Measurements from ENCODE around the gene GGT7.
"Not testable (repeated sequence)": the region's sequence is repeated elsewhere in the genome, so short reads cannot be mapped to it uniquely, and the experiment has no call there.

The GGT7 gene

DNA sequence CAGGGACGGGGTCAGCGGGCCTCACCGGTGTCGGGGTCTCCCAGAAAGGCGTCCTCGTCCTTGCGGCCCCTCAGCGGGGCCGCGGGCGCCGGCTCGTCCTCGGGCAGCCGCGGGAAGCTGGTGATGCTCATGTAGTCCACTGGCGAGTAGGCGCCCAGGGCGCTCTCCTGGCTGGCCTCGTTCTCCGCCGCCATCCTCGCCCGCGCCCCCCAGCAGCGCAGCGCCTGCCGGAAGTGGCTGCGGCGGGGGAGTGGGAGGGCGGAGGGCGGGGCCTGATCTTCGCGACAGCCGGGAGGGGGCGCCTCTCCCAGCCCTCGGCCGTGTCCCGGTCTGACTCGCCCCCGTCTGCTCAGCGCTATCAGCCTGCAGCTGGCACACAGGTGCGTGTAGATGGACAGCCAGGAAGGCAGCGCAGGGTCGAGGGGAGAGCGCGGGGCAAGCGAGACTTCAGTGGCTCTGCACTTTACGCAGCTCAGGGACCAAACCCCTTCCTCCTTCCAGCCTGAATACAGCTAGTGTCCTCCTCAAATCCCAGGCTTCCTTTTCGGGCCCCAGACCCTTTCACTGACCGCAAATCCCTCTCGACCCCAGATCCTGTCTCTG lies at the start of gene GGT7:
TSS of gene GGT7 (minus strand) at position 235 of the 603 bp plus-strand sequence. CDS start at position 194, 41 bp downstream.
- peak; percentile 76 to 85 (median 84) for DNase-seq (ENCODE audit: low read depth in 2 of 3, low spot score in 1 of 3)

- DNase-seq (ENCODE audit: low read depth in 2 of 3, low spot score in 1 of 3), result no peak
Measured at GRCh38 chr20:34921436-34921835, 48.8 kb upstream of the GGT7 start.

DNA sequence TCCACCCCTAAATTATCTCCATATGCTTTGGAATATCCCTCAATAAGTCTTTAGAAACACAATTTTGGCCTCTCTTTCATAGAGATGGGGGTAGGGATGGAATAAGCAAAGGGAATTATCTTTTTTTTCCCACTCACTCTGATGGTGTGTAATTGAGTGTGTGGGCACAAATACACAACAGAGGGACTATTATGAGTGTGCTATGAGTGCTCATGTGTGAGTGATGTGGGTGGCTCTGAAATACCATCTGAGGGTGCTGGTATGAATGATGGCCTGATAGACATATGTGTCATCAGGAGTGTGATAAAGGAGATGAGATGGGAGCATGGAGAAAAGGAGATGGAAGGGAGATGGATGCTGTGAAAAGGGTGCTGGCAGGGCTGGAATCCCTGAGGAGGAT lies 47.4 kb upstream of the GGT7 start:
- DNase-seq (ENCODE audit: low read depth in 2 of 3, low spot score in 1 of 3), result peak in 1 of 3 donors; percentile 10

- DNase-seq (ENCODE audit: low read depth in 2 of 3, low spot score in 1 of 3), result no peak
Measured at GRCh38 chr20:34916774-34917354, 44.2 kb upstream of the GGT7 start.

DNA sequence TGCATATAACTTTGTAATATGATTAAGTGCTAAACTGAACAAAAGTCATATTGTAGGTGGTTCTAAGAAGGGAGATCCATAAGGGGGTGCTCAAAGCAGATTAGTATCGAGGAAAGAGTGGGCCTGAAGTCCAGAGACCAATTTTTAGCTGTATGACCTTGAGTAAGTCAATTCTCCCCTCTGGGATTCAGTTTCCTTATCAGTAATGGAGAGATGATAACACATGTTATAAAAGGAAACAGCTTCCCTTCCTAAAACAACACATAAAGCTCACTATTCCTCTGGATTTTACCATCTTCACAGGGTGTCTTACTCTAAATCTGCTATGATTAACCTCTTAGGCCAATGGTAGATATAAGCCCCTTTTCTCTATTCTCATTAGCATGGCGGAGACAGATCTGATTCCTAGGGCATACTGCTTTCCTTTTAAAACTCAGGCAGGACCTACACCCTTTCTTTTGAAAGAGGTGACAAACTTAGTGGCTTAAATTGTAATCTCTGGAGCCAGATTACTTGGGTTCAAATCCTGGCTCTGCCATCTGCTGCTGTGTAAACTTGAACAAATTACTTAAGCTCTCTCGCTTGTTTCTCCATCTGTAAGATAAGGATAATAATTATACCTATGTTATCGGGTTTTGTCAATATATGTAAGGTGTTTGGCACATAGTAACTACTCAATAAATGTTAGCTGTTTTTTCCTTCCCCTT lies 43.2 kb upstream of the GGT7 start:
- DNase-seq (ENCODE audit: low read depth in 2 of 3, low spot score in 1 of 3), result no peak

DNA sequence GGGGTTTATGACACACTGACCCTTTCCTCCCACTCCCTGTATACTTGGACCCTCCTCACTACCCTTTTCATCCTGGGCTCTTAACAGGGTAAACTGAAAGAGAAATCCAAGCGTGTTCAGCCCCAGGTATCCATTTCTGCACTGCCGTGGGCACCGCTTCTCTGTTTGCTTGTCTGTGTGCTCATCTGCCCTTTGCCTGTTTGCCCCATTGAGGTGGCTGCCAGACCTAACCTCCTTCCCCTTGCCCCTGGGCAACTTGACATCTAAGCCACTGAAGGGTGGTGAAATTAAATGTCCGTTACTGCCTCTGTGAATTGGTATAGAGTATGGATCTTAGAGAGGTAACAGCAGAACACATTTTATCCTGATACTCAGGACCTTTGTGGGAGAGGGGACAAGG lies 42.5 kb upstream of the GGT7 start:
- DNase-seq (ENCODE audit: low read depth in 2 of 3, low spot score in 1 of 3), result no peak

DNA sequence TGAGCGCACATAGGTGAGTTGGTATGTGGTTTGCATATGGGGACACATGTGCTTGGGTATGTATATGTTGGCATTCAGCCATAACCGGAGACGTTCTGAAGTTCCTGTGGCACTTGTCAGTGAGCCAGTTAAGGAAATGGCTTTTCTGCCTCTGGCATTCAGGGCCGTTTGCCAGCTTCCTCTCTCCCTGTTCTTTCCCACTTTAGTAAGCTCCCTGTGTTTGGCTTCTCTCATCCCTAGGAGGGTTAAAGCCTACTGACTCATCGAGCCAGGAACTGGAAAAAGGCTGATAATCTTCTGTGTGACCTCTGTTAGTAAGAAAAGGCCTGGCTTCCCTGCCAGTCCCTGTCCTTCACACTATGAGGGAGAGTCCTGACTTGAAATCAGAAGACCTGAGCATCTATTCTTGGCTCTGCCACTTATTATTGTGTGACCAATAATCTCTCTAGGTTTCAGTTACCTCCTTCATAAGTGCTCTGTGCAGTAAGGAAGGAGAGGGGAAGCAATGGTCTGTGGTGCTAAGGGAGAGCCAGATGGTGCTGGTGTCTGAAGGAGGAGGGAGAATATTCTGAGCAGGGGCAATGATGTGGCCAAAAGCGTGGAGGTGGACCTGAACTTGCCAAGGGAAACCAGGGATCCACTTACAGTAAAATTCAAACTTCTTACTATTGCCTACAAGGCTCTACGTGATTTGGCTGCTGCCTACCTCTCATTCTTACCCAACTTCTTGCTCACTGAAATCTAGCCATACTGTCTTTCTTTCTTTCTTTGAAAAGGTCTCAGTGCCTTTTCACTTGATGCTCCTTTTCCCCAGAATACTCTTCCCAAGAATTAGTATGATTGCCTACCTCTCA lies 35.2 kb upstream of the GGT7 start:
- DNase-seq (ENCODE audit: low read depth in 2 of 3, low spot score in 1 of 3), result no peak

- DNase-seq (ENCODE audit: low read depth in 2 of 3, low spot score in 1 of 3), result no peak
Measured at GRCh38 chr20:34904202-34904621, 31.6 kb upstream of the GGT7 start.

DNA sequence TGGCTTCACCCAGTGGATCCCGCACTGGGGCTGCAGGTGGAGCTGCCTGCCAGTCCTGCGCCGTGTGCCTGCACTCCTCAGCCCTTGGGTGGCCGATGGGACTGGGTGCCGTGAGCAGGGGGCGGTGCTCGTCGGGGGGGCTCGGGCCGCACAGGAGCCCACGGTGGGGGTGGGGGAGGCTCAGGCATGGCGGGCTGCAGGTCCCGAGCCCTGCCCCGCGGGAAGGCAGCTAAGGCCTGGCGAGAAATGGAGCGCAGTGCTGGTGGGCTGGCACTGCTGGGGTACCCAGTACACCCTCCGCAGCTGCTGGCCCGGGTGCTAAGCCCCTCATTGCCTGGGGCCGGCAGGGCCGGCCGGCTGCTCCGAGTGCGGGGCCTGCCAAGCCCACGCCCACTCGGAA lies 26.1 kb upstream of the GGT7 start:
- DNase-seq (ENCODE audit: low read depth in 2 of 3, low spot score in 1 of 3), result not testable (repeated sequence)

- not testable (repeated sequence) for DNase-seq (ENCODE audit: low read depth in 2 of 3, low spot score in 1 of 3)
Measured at GRCh38 chr20:34898129-34898528, 25.5 kb upstream of the GGT7 start.

DNA sequence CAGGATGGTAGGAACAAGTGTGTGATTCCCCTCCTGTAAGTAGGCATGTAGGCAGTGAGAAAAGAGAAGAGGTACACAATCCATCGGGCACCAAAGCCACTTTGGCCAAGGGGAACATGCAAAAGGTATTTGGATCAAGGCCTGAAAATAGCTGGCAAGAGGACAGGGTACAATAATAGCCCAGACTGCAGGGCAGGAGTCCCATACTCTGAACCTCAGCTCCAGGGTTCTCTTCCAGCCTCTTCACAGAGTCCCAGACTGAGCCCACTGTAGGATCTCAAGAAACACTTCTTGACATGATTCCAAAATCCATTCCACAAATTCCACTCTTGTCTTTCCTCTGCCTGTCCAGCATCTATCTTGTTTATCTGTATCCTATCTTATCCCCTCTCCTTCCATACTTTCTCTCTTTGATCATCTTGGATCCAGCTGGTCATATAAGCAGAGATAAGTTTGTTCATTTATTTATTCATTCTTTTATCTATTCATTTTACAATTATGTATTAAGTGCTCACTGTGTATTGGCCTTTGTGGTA lies 23.5 kb upstream of the GGT7 start:
- no peak for DNase-seq (ENCODE audit: low read depth in 2 of 3, low spot score in 1 of 3)

- no peak for DNase-seq (ENCODE audit: low read depth in 2 of 3, low spot score in 1 of 3)
Measured at GRCh38 chr20:34895465-34895864, 22.8 kb upstream of the GGT7 start.

- DNase-seq (ENCODE audit: low read depth in 2 of 3, low spot score in 1 of 3), result no peak
Measured at GRCh38 chr20:34894723-34895122, 22.1 kb upstream of the GGT7 start.

DNA sequence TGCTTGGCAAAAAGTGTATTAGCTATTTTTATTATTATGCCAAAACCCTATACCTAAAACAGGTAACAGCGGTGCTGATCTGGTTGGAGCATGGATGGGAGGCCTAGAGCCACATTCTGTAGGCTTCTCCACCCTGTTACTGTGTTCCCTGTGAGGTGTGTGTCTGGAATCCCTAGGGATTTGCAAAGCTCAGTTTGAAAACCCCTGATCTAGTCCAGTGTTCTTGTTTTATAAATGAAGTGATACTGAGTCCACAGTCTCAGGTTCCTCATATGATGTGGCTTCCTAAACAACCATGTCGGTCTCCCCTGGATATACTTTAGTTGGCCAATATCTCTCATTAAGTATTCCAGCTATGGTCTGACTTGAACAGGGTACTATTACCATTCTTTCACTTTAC lies 20.0 kb upstream of the GGT7 start:
- no peak for DNase-seq (ENCODE audit: low read depth in 2 of 3, low spot score in 1 of 3)

DNA sequence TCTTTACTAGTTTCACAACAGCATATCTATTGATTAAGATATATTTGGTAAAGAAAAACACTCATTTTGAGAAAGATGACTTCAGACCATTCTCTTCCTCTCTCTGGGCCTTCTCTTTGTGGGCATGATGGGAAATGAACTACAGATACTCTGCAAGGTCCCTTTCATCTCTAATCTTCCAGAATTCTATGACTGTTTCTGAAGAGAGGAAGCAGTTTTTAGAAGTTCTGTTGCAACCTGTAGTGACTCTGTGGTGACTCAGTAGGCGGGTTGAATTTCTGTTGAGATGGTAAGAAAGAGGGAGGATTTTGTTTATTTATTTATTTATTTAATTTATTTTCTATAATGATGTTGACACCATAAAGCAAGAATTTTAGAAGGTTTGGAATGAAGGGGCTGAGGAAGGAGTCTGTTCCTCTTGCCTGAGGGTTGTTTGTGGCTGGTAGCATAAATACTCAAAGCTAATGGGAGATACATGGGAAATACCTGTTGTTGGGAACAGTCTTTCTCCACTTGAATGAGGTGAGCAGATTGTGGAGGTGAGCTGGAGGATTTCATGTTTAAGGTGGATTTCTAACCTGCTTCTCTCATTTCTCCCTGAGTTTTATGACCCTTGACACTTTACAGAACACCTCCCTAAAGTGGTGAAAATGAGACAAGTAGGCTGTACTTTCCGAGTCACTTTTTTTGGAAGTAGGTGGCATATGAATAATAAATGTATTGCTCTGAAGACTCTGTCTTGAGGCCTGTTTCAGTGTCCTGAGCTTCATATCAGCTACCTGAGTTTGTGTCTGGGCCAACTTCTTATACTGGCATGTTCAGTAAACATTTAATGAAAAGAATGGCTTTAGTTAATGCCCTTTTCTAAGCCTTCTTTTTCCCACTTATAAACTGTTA lies 18.8 kb upstream of the GGT7 start:
- peak in 1 of 3 donors; percentile 44 for DNase-seq (ENCODE audit: low read depth in 2 of 3, low spot score in 1 of 3)

- DNase-seq (ENCODE audit: low read depth in 2 of 3, low spot score in 1 of 3), result no peak
Measured at GRCh38 chr20:34888468-34888867, 15.8 kb upstream of the GGT7 start.

DNA sequence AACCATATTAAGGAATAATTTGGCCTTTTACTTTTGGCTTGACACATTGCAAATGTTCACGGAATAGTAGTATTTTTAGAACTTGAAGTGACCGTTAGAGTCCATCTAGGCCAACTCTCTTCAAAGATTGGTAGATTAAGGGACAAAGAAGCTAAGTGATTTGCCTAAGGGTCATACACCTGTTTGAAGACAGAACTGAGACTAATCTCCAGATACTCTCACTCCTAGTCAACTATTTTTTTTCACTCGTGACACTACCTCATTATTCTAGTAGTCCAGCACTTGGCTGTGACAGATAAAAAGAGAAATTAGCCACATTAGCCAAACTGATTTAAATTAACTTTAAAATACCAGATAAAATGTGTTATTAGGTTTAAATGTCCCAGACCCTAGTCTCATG lies 14.4 kb upstream of the GGT7 start:
- no peak for DNase-seq (ENCODE audit: low read depth in 2 of 3, low spot score in 1 of 3)

- no peak for DNase-seq (ENCODE audit: low read depth in 2 of 3, low spot score in 1 of 3)
Measured at GRCh38 chr20:34886122-34886521, 13.5 kb upstream of the GGT7 start.

DNA sequence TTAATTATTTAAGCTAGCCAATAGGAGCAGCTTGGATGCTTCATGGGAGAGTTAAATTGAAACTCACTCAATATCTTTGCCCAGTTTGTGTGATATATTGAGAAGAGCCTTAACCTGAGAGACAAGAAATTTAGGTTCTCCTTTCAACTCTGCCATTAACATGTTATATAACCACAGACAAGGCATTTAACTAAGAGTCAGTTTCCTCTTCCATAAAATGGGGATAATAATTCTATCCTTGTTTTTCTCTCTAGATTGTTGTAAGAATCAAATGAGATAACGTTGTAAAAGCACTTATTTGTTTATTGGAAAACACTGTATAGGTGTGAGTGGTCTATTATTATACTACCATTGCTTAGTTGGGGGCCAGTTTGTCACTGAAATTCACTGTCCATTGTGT lies 11.6 kb upstream of the GGT7 start:
- no peak for DNase-seq (ENCODE audit: low read depth in 2 of 3, low spot score in 1 of 3)

GRCh38 chr20:34883809-34884208 lies 11.2 kb upstream of the GGT7 start:
- no peak for DNase-seq (ENCODE audit: low read depth in 2 of 3, low spot score in 1 of 3)

Measured in stimulated activated CD4-positive, alpha-beta T cell treated with anti-CD3 and anti-CD28 coated beads, Interleukin-12 subunit alpha, Interleukin-12 subunit beta, amount 100 ng/mL, for 48 hours (primary cell).